Right cardiac atrium (tissue), 5 donors: Measurements from ENCODE around the gene PYGO2. TPM values are rescaled to one million over a fixed set of nuclear protein-coding genes. Genes with fewer than 3 reads are reported as not detected.

Source experiments
- ATAC-seq, 2 donors: fragments of 200-7000 bp; cut with Tn5 transposase; one replicate each; pipeline versions ENCODE4 v1.8.0 to v1.9.1; 2020; ENCODE audit warnings: moderate library complexity in 2 of 2, mild to moderate bottlenecking in 1 of 2
- DNase-seq, 3 donors: peaks; one replicate each; pipeline ENCODE4 v3.0.0-alpha.2; 2020
- H3K27ac ChIP-seq: one replicate; pipeline ENCODE4 v1.5.1; 2013; ENCODE audit warnings: mild to moderate bottlenecking, low read length, control low read depth, moderate library complexity
- H3K27me3 ChIP-seq: one replicate; pipeline ENCODE4 v1.6.1; 2013; ENCODE audit not compliant: control insufficient read depth, insufficient read depth
- H3K4me1 ChIP-seq: one replicate; pipeline ENCODE4 v1.6.1; 2013; ENCODE audit warnings: low read length; ENCODE audit not compliant: control insufficient read depth, insufficient read depth
- H3K4me3 ChIP-seq: one replicate; pipeline ENCODE4 v1.5.1; 2013; ENCODE audit warnings: low read length, control low read depth
- H3K9me3 ChIP-seq: one replicate; pipeline ENCODE4 v1.6.1; 2013; ENCODE audit warnings: low read length; ENCODE audit not compliant: control insufficient read depth
- WGBS: extraction: QIAGEN DNeasy Blood & Tissue Kit; methylation state at CpG from one replicate; pipeline ENCODE4 v1.1.7; 2013; 5-methylcytosine and 5-hydroxymethylcytosine counted together
- intact Hi-C, 4 donors: fragments of 100-400 bp; cut with DNase I; formaldehyde crosslinking; loops; one replicate each; pipeline versions ENCODE4 v1.11.0 to v1.14.0; 2022 to 2023
- polyA plus RNA-seq: library from polyadenylated mRNA; stranded (reverse); fragments of 200-250 nt; gene quantifications from one replicate; pipeline ENCODE4 v1.2.3, GENCODE V29; 2013
- total RNA-seq, 4 donors: library from RNA; stranded (reverse); fragmentation: NEBNext Ultra II Directional; extraction: Animal tissue kit (Norgen Biotek cat#: 25700); gene quantifications; one replicate each; pipeline ENCODE4 v1.2.1, GENCODE V29; 2021
- donor health status: healthy with polysubstance abuse.
- donor health status: DM: no; HTN: yes; CAD: no.
- donor health status: DM: no; HTN: no; CAD: no.
- donor health status: DM: no; HTN: yes; CAD: no; lungs with severe emphysema.
- donor health status: DM: yes; HTN: yes; CAD: no.

Gene PYGO2
- total and polyA plus RNA-seq, 5 donors: 14.3 to 22.0 (median 18.5) TPM

DNA sequence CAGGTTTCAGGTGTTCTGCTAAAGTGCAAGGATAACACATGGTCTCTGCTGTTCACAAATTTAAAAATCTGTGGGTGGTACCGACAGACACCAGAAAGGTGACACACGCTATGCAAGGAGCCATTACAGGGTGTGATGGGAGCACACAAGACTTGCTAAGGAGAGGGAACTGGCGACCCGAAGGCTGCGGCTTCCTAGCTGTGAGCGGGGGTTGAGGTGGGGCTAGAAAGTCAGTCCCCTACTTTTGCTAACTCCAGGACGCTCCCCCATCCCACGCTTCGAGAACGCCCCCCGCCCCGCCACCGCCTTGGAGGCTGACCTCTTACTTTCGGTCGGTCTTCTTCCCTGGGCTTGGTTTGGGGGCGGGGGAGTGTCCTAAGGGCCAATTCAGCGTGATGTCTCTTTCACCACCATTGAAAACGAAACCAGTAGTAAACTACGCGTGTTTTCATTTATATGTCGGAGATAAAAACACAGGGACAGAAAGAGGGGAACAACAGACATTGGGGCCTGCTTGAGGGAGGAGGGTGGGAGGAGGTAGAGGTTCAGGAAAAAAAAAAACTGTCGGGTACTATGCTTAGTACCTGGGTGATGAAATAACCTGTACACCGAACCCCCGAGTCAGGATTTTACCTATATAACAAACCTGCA, 14.0 kb upstream of the PYGO2 start:
- Histone ChIP-seq H3K4me3 (peak overlapping the region; percentile 67), H3K9me3 (no peaks in the 10 kb centered on the region), H3K4me1 (peaks cover 9% of the 10 kb centered on the region), H3K27me3 (no peaks in the 10 kb centered on the region), H3K27ac (peak overlapping the region; percentile 91)
- DNase-seq (peak; percentile 68 to 81 (median 78)), ATAC-seq (no peak)
- WGBS: under 1% methylated on average over 24 of the region's 24 CpGs
- intact Hi-C loops: loop anchor here in 1 of 4 donors (10.0 kb wide), 1 partner anchor 89 kb away; the partner anchor contains the start of gene EFNA4

DNA sequence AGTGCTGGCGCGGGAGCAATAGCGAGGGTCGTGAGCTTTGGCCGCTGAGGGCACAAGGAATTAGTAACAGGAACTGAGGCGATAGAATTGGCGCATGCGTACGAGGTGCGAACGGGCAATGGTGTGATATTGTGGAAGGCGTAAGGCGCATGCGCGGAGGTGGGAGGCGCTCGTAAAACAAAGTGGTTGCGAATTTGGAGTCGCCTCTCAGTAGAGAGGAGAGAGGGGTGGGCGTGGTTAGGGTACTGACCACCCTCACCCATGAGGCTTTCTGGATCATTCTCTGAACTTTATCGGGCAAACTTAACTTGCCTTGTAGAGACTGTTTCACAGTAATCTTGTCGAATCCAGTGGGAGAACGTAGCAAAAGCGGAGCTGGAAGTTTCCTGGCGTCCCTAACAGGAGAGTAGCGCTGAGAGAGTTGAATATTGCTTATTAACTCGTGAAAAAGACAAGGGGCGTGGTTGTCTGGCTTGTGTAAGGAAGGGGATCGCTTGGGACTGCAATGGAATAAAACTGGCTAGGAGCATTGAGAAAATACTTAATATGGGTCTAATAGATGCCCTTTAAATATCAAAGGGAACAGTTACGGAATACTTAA, 13.3 kb upstream of the PYGO2 start:
- H3K9me3 ChIP-seq: no peaks in the 10 kb centered on the region
- H3K4me3 ChIP-seq: peak overlapping the region; percentile 67
- no peaks in the 10 kb centered on the region for H3K27me3 ChIP-seq
- intact Hi-C loops: loop anchor here in 1 of 4 donors (10.0 kb wide), 1 partner anchor 90 kb away; the partner anchor contains the start of gene EFNA4
- H3K27ac ChIP-seq: peak overlapping the region; percentile 91
- DNase-seq: peak; percentile 96 to 97 (median 97)
- under 1% methylated on average over 30 of the region's 30 CpGs for WGBS
- peak; percentile 61 to 72 for ATAC-seq
- peaks cover 14% of the 10 kb centered on the region for H3K4me1 ChIP-seq

DNA sequence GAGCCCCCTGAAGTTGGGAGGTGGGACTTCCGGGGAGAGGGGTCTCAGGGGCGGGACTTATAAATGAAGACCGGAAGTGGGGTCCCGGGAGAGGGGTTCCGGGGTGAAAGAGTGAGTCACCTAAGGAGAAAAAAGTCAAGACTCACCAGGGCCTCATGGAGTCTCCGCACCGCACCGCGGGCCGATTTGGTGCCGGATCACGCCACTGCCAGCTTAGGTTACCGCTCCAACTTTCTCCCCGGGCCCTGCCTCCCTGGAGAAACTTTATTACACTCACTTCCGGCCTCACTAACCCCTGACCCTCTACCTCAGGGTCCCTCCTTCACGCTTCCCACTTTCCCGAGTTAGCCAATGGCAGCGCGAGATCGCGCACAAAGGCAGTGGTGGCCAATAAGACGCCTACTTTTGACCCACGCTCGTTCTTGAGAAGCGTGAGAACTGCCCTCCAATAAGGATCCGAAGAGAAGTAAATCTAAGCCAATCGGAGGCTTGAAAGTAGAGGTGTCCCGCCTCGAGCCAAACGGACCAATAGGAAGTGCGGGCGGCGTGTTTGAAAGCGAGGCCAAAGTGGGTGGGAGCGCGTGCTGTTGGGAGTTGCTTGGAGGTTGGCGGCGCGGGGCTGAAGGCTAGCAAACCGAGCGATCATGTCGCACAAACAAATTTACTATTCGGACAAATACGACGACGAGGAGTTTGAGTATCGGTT, 12.7 kb upstream of the PYGO2 start, which contains the start of gene CKS1B:
CKS1B (plus strand) TSS at position 580 of the 706 bp plus-strand sequence; CDS start at position 645, 65 bp downstream.
- ATAC-seq: peak; percentile 88 to 91
- intact Hi-C loops: loop anchor here in 1 of 4 donors (10.0 kb wide), 1 partner anchor 91 kb away; the partner anchor contains the start of gene EFNA4
- WGBS: under 1% methylated on average over 47 of the region's 47 CpGs

DNA sequence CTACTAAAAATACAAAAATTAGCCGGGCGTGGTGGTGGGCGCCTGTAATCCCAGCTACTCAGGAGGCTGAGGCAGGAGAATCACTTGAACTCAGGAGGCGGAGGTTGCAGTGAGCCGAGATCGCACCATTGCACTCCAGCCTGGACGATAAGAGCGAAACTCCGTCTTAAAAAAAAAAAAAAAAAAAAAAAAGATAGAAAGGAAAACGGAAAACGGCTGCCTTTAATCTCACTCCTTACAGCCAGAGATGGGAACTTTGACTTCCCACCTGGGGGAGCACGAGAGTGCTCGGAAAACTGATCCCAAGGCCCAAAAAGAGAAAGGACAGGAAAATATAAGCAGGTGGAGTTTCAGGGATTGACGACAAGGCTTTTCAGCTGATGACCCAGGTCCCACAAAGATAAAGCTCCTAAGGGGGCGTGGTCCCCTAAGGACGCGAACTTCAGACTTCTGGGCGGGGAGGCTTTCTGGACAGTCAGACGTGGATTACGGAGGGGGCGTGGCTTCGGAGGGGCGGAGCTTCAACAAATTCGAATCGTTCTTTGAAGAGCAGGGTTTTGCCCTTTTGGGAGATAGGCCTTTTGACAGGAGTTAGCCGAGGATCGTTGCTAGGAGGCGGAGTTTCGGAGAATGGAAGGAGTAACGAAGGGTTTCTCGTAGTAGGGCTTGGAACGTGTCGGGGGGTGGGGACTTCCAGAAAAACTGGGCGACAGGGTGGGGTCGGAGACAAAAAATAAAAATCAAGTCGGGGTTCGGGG, 11.9 kb upstream of the PYGO2 start:
- Histone ChIP-seq H3K27me3 (no peaks in the 10 kb centered on the region), H3K4me3 (peak overlapping the region; percentile 63), H3K4me1 (peaks cover 17% of the 10 kb centered on the region), H3K27ac (peak overlapping the region; percentile 99), H3K9me3 (no peaks in the 10 kb centered on the region)
- ATAC-seq (peak; percentile 46 to 63), DNase-seq (peak; percentile 98)
- intact Hi-C loops: loop anchor here in 1 of 4 donors (10.0 kb wide), 1 partner anchor 91 kb away; the partner anchor contains the start of gene EFNA4
- WGBS: 5% methylated on average over 37 of the region's 37 CpGs

More for the DNA sequence above, 12.7 kb upstream of the PYGO2 start, which contains the start of gene CKS1B:
- H3K27me3 ChIP-seq: no peaks in the 10 kb centered on the region
- peak; percentile 98 to 99 (median 98) for DNase-seq
- peak within 1 kb of the TSS; percentile 67 for H3K4me3 ChIP-seq
- H3K4me1 ChIP-seq: peaks cover 15% of the 10 kb centered on the region
- no peaks in the 10 kb centered on the region for H3K9me3 ChIP-seq
- H3K27ac ChIP-seq: peak within 1 kb of the TSS; percentile 99

DNA sequence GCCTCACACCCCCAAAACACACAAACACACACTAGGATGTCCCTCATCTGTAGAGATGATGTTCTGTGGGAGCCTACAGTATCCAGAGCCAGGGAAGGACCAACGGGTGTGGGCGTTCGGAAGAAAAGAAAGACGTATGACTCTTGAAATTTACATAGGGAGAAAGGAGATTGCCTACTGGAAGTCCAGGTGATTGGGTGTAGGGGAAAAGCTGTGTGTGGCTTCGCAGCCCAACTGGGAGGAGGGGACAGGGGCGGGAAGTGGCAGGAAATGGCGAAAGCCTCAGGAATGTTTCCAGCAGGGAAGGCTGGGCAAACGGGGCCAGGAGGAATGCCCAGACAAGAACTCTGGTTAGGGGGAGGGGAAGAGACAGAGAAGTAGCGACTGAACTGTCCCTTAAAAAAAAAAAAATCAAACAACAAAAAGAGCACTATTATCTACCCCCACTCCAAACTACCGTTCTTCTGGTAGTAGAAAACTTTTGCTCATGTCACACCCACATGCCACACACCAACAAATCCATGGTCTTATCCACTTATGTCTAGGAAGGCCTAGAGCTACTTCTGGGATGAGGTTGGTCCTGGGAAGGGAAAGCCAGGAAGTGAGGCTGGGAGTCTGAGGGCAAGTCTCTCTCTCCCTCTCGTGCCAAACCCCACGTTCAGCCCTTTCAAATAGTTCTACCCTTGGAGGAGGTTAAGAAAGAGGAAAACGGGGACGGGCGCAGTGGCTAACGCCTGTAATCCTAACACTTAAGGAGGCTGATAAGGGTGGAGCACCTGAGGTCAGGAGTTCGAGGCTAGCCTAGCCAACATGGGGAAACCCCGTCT, 11.1 kb upstream of the PYGO2 start:
- intact Hi-C loops: loop anchor here in 1 of 4 donors (10.0 kb wide), 1 partner anchor 92 kb away; the partner anchor contains the start of gene EFNA4
- DNase-seq: peak; percentile 80 to 88 (median 81)
- Histone ChIP-seq H3K9me3 (no peaks in the 10 kb centered on the region), H3K4me3 (peak overlapping the region; percentile 21), H3K27me3 (no peaks in the 10 kb centered on the region), H3K4me1 (peaks cover 17% of the 10 kb centered on the region), H3K27ac (peak overlapping the region; percentile 99)
- peak in 1 of 2 donors; percentile 28 for ATAC-seq
- WGBS: 14% methylated on average over 18 of the region's 18 CpGs

DNA sequence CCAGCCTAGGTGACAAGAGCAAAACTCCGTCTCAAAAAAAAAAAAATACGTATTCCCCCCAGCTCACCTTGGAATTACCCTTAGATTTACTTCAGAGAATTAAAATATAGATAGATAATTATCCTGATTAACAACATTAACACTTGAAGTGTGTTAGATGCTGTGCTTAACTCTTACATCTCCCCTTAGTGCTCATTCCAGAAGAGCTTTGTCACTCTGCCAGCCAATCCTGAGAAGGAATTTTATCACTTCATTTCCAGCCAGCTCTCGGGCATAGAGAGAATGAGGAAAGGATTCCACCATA, 10.6 kb upstream of the PYGO2 start:
- H3K27me3 ChIP-seq: no peaks in the 10 kb centered on the region
- intact Hi-C loops: loop anchor here in 1 of 4 donors (10.0 kb wide), 1 partner anchor 93 kb away; the partner anchor contains the start of gene EFNA4
- no peak for DNase-seq
- H3K4me3 ChIP-seq: no peak overlapping the region
- peaks cover 17% of the 10 kb centered on the region for H3K4me1 ChIP-seq
- no peak for ATAC-seq
- WGBS: 40% methylated on average over 3 of the region's 3 CpGs
- H3K9me3 ChIP-seq: no peaks in the 10 kb centered on the region
- peak overlapping the region; percentile 99 for H3K27ac ChIP-seq

DNA sequence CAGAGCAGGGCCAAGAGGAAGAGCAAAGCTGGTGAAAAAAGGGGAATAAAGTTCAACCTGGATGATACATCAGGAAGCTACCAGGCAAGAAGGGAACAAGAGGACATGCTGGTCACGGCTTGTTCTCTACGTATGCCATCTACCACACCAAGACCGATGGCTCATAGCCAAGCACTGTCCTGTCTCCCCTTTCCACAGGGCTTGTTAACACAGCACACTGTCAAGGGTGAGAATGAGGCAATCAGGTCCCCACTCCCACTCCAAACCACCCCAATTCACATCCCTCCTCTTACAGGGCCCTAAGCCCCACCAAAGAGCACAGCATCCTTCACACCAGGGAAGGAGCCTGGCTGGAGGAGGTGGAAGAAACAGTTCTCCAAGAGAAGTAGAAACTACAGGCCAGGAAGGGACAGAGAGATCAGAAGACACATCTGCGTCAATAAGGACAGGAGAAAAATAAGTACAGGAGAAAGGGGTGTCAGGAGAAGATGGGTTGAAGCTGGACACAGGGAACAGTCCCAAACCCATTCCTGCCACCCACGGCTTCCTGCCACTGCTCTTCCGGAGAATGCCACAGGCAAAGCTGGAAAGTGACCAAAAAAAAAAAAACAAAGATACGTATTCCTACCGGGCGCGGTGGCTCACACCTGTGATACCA, 9.9 kb upstream of the PYGO2 start:
- DNase-seq: peak in 1 of 3 donors; percentile 60
- 35% methylated on average over 10 of the region's 10 CpGs for WGBS
- no peak for ATAC-seq
- Histone ChIP-seq H3K4me1 (peaks cover 17% of the 10 kb centered on the region), H3K27me3 (no peaks in the 10 kb centered on the region), H3K9me3 (no peaks in the 10 kb centered on the region), H3K4me3 (no peak overlapping the region), H3K27ac (peak overlapping the region; percentile 90)
- intact Hi-C loops: loop anchor here in 1 of 4 donors (10.0 kb wide), 1 partner anchor 93 kb away; the partner anchor contains the start of gene EFNA4

DNA sequence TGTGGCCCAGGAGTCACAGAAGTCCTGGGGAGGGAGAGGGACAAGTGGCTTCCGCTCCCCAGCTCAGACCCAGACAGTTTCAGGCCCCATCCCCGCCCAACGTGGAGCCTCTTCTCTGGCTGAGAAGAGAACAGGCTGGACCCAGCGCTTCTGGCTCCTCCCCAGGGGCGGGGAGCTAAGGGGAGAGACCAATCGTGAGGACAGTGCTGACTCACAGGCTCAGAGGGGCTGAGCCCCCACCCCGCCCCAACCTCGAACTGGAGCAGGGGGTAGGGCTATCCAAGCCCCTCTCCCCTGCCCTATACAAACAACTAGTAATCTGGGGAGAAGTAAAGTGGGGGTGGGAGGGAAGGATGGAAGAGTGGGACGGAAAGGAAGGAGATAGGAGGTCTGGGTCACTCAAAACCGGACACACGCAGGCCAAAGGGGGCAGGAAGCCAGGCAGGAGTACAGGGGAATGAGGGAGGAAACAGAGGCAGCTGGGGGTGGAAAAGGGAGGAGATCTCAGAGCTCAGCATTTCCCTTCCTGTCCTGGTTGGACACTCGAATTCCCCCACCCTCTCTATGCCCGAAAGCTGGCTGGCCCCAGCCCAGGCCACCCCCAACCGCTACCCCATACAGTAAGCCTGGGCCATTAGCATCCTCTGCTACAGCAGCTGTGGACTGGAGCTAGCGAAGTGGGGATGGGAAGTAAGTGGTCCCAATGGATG, 9.2 kb upstream of the PYGO2 start, which contains the start of gene SHC1:
SHC1 (minus strand) TSS at position 117 of the 710 bp plus-strand sequence. CDS start 221 bp downstream, outside the sequence.
- DNase-seq: peak; percentile 97 to 98 (median 97)
- peak; percentile 72 to 78 for ATAC-seq
- intact Hi-C loops: loop anchor here in 1 of 4 donors (10.0 kb wide), 1 partner anchor 94 kb away; the partner anchor contains the start of gene EFNA4
- Histone ChIP-seq H3K27me3 (no peaks in the 10 kb centered on the region), H3K4me1 (peaks cover 17% of the 10 kb centered on the region), H3K4me3 (peak within 1 kb of the TSS; percentile 36), H3K27ac (peak within 1 kb of the TSS; percentile 90), H3K9me3 (no peaks in the 10 kb centered on the region)
- 7% methylated on average over 15 of the region's 15 CpGs for WGBS
